COR-L47 (cell line): ENCODE data around the gene RAD51B.
A peak's percentile ranks its signal among the peaks of the same experiment; 100 is the strongest.
"Not testable (repeated sequence)": the region's sequence is repeated elsewhere in the genome, so short reads cannot be mapped to it uniquely, and the experiment has no call there.

ENCODE experiments used
- DNase-seq: peaks from one replicate; lab custom pipeline; 2025; lab: John Stamatoyannopoulos, UW

RAD51B gene

DNA sequence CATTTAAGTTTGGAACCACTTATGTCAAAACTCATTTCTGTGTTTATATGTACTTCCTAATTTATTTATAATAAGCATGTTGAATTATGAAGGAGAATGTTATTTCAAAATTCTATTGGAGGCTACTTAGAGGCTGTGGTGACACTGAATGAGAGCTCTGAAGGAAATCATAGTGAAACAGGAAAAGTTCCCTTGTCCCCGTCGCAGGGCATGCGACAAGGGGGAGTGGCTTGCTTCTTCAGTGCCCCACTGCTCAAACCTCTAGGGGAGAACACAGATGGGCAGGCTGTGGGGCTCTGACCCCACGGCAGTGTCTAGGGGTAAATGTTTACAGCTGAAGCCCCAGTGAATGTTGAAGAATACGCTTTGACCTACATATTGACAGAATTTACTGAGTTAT is 261.9 kb downstream of the RAD51B start:
- no peak for DNase-seq

- DNase-seq: no peak
Measured at GRCh38 chr14:68082698-68083291, 263.2 kb downstream of the RAD51B start.

GRCh38 chr14:68084256-68084655 is 264.7 kb downstream of the RAD51B start:
- no peak for DNase-seq

- no peak for DNase-seq
Measured at GRCh38 chr14:68085742-68086141, 266.2 kb downstream of the RAD51B start.

DNA sequence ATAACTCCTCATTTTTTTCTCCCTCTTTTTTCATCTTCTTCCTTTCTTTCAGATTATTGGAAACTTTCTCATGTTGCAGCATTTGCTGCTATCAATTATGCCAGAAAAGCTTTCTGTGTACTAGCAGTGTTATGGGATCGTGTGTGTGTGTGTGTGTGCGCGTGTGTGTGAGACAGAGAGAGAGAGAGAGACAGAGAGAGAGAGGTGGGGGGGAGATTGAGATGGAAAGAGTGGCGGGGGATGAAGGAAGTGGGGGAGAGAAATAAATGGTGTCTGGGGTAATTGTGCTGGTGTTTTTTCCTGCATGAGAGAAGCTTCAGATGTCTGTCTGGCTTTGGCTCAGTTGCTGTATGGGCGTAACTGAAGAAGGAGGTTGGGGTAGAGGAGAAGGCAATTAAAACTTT is 268.9 kb downstream of the RAD51B start:
- DNase-seq: no peak

DNA sequence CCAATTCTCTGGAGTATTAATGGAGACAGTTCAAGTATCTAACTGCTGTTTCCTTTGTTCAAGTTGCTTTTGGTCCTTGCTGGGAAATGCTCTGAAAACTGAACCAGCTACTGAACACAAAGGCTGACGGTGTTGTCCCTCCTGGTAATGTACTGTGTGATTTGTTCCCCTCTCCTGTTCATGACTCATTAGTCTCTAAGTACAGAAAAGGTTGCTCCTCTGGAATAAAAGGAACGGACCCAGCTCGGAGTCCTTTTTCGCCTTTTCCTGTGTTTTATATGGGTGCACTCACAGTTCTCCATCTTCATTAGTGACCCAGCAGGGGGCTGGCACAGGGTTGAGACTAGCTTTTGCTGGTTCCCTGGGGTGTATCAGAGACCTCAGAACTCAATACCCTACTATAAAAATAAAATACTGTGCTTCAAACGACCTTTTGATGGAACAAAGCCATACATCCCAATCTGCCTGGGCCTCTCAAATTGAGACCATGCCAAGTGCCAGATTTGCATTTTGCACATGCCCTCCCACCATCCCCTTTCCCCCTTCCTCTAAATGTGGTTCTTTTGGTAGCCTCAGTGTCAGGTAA is 269.7 kb downstream of the RAD51B start:
- DNase-seq: peak; percentile 44

- no peak for DNase-seq
Measured at GRCh38 chr14:68094158-68094557, 274.6 kb downstream of the RAD51B start.

DNA sequence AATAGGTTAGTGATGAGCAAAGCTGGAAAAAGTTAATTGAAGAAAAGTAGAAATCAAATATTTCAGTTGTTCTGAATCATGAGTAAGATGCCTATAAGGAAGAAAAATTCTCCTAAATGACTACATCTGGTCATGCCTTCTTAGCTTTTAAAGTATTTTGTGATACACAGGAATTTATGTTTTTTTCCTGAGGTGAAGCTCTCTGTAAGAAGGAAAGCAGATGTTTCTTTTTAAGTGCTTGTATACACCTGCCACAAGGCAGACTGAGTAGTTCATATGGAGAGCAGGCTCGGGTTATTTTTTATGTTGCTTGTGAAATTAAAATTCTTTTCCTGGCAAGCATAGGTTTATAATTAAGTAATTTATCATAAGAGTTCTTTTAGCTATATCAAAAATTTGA is 275.2 kb downstream of the RAD51B start:
- no peak for DNase-seq

DNA sequence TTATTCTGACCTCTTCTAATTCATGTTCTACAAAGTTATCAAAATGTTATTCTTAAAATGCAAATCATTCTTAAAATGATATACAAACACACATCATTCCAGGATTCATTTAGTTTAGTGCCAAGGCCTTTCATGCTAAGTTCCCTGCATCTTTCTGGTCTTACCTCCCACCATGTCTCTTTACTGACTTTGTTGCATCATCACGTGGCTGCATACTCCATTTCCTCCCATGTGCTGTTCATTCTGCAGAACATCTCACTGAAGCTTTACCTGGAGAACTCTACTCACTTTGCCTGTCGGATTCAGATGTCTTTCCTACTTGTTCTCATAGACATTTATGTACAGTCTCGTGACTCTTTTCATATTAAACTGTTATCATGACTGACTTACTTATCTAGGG is 278.1 kb downstream of the RAD51B start:
- no peak for DNase-seq

DNA sequence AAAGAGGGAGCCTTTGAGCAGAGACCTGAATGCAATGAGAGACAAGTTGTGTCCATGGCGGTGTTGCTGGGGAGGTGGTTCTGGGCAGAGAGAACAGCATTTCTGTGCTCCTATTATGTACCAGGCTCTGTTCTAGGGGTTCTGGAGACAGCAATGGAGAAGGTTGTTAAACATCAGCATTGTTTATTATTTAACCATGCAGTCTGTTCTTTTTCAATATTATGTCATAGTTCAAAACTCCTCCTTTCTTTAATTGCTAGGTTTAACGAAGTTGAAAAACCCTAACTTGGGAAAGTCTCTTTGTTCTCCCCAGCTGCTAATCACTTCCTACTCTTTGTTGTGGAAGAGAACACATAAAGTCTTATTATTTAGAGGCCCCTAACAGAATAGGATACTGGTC is 279.3 kb downstream of the RAD51B start:
- no peak for DNase-seq

DNA sequence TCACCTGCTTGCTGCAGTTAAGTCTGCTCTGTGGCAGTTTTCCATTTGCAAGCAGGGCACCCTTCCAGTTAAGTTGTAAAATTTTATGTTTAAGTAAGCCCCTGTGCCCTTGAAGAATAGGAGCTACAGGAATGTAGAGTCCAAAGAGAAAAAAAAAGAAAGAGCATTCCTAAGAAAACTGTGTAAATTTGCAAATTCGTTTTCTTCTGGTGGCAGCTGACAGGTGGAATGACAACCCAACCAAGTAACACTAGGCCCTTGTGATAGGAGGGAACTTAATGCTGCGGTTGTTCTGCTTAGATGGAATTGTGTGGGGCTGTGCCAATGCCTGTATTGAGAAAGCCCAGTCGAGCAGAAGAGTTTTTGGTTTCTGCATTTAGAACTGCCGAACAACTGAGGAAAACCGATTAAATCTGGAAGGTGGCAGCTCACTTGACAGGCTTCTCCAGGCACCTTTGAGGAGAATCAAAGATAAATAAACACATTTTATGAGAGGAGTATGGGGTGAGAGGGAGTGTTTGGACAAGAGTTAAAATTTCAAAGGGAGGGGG is 280.0 kb downstream of the RAD51B start:
- no peak for DNase-seq

GRCh38 chr14:68101715-68102301 is 282.2 kb downstream of the RAD51B start:
- not testable (repeated sequence) for DNase-seq

GRCh38 chr14:68103853-68104252 is 284.3 kb downstream of the RAD51B start:
- no peak for DNase-seq

GRCh38 chr14:68104518-68104917 is 284.9 kb downstream of the RAD51B start:
- DNase-seq: no peak

GRCh38 chr14:68105816-68106215 is 286.2 kb downstream of the RAD51B start:
- no peak for DNase-seq

DNA sequence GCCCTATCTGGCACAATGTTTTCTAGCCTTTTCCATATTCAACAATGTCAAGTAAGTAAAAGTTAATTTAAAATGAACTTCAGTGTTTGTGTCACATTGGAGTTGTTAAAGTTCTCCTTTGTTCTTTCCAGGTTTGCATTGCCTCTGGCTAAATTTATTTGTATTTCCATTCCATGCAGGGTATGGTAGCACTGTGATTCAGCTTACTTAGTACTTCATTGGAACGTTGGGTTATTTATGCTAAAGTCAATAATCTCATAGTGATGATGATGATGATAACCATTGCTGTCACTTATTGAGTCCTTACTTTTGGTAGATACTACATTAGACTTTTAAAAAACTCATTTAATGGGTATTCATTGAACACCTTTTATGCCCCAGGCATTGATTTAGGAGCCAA is 286.9 kb downstream of the RAD51B start:
- no peak for DNase-seq

DNA sequence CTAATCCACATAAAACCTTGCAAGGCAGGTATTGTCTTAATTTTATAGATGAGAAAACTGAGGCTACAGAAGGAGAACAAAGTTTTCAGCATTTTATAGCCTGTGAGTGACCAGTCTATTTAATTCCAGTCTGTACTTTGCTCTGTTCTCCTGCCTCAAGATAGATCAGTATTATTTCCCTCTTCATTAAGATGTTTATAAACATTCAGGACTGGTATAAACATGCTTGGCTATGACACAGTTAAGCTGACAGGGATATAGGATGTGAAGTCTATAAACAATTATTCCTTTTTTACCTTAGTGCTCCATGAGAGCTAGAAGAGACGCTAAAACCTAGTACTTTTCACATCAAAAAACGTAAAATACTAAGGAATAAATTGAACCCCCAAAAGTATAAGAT is 287.3 kb downstream of the RAD51B start:
- no peak for DNase-seq

GRCh38 chr14:68109132-68109900 is 289.7 kb downstream of the RAD51B start:
- no peak for DNase-seq

- DNase-seq: peak; percentile 95
Measured at GRCh38 chr14:68111097-68111852, 291.7 kb downstream of the RAD51B start.

DNA sequence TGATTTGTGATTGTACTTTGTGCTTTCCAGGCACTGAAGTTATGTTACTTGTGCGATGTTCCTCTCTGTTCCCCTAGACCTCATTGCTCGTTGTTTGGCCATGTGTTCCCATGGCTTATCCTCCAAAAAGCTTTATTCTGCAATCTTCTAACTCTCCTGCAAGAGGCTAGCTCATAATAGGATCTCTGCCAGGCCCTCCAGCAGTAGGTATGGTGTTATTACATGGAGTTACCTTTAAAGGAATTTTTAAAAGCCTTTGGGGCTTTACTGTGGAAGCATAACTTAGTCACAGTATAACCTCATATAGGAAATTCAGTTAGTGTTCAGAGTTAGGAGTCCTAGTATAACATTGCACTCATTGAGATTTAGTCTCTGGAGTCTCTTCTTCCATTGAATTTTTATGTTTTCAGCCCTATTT is 292.3 kb downstream of the RAD51B start:
- DNase-seq: no peak

- no peak for DNase-seq
Measured at GRCh38 chr14:68112442-68112841, 292.9 kb downstream of the RAD51B start.

GRCh38 chr14:68113343-68113930 is 293.9 kb downstream of the RAD51B start:
- no peak for DNase-seq
